GM12878 (cell line): Measurements from ENCODE around the gene TPCN1. TPM values are rescaled to one million over a fixed set of nuclear protein-coding genes. Genes with fewer than 3 reads are reported as not detected.

Experiments used
- ATAC-seq: fragments of 200-7000 bp; cut with Tn5 transposase; 3 replicates; pipeline ENCODE4 v1.9.1; 2020; ENCODE audit warnings: mild to moderate bottlenecking, moderate library complexity
- BruUV-seq: library from RNA; stranded (reverse); fragments of 400-500 nt; replicated peaks from 2 replicates; lab custom pipeline; 2021; lab: Mats Ljungman, UMichigan
- CTCF ChIA-PET: fragments of 300-600 bp; sonication (Branson Sonifier 250); formaldehyde crosslinking; extraction: SDS; loops from one replicate; lab custom pipeline; 2021; ENCODE audit warnings: inconsistent platforms; lab: Yijun Ruan, JAX
- POLR2A ChIA-PET: fragments of 350-600 bp; formaldehyde crosslinking; extraction: SDS; loops from one replicate; lab custom pipeline; 2021; ENCODE audit warnings: inconsistent platforms; lab: Charles Lee
- RAD21 ChIA-PET: fragments of 300-600 bp; sonication (Branson Sonifier 250); formaldehyde crosslinking; loops from one replicate; lab custom pipeline; 2023; ENCODE audit warnings: antibody characterized with exemption; ENCODE audit not compliant: unreplicated experiment; lab: Charles Lee
- SMC1A ChIA-PET: fragments of 300-600 bp; sonication (Branson Sonifier 250); formaldehyde crosslinking; loops from one replicate; lab custom pipeline; 2023; ENCODE audit not compliant: unreplicated experiment, uncharacterized antibody; lab: Charles Lee
- DNase-seq: peaks from one replicate; pipeline ENCODE4 v3.0.0-alpha.2; 2011; ENCODE audit warnings: low read depth, low spot score
- FAIRE-seq: peaks from 3 replicates; lab custom pipeline; 2011; peaks lifted over from hg19 to GRCh38; lab: Jason Lieb, UNC
- H2AFZ ChIP-seq: 2 replicates; pipeline ENCODE4 v1.6.0; 2011; ENCODE audit warnings: low read depth, low read length, control low read depth; ENCODE audit not compliant: control insufficient read depth
- H3K27ac ChIP-seq: 2 replicates; pipeline ENCODE4 v1.5.1; 2011; ENCODE audit warnings: control low read depth; ENCODE audit not compliant: control insufficient read depth, insufficient read depth
- H3K27me3 ChIP-seq, 2 experiments: replicated peaks in 1 of 2; 2 replicates each; pipeline versions ENCODE4 v1.6.0 to v1.6.1; 2011; ENCODE audit warnings: low read length in 1 of 2; ENCODE audit not compliant: control insufficient read depth in 2 of 2, insufficient read depth in 2 of 2
- H3K36me3 ChIP-seq, 2 experiments: 2 replicates each; pipeline ENCODE4 v1.5.1; 2011; ENCODE audit warnings: low read length in 1 of 2; ENCODE audit not compliant: control insufficient read depth in 2 of 2, insufficient read depth in 2 of 2
- H3K4me1 ChIP-seq: 2 replicates; pipeline ENCODE4 v1.6.1; 2011; ENCODE audit warnings: mild to moderate bottlenecking, low read length, moderate library complexity, mixed read lengths; ENCODE audit not compliant: control insufficient read depth, insufficient read depth
- H3K4me2 ChIP-seq: 2 replicates; pipeline ENCODE4 v1.6.0; 2011; ENCODE audit warnings: control low read depth; ENCODE audit not compliant: control insufficient read depth, insufficient read depth
- H3K4me3 ChIP-seq: fragments of 200-600 bp; sonication (generic); 2 replicates; pipeline ENCODE4 v1.5.1; 2016
- H3K79me2 ChIP-seq: 2 replicates; pipeline ENCODE4 v1.6.0; 2011; ENCODE audit warnings: low read length; ENCODE audit not compliant: control insufficient read depth, insufficient read depth
- H3K9ac ChIP-seq: 2 replicates; pipeline ENCODE4 v1.8.0; 2011; ENCODE audit warnings: low read length, control low read depth, mixed read lengths; ENCODE audit not compliant: control insufficient read depth, insufficient read depth
- H3K9me3 ChIP-seq: replicated peaks from 3 replicates; pipeline ENCODE4 v1.5.1; 2011; ENCODE audit warnings: mild to moderate bottlenecking, low read length; ENCODE audit not compliant: control insufficient read depth, insufficient read depth
- H4K20me1 ChIP-seq: 2 replicates; pipeline ENCODE4 v1.6.0; 2011; ENCODE audit not compliant: control insufficient read depth, insufficient read depth
- CREB1 ChIP-seq: IDR thresholded peaks from 2 replicates; pipeline ENCODE4 v1.6.1; 2012; ENCODE audit warnings: low read depth, mild to moderate bottlenecking, inconsistent platforms
- GATAD2B ChIP-seq: fragments of 450-650 bp; conservative IDR thresholded peaks from 2 replicates; pipeline ENCODE4 v1.6.1; 2017; ENCODE audit warnings: low read depth, mild to moderate bottlenecking, moderate library complexity
- KDM1A ChIP-seq: fragments of 200-600 bp; sonication (generic); IDR thresholded peaks from 2 replicates; pipeline ENCODE4 v1.6.1; 2016; ENCODE audit warnings: borderline replicate concordance
- MAX ChIP-seq: IDR thresholded peaks from 2 replicates; pipeline ENCODE4 v1.6.1; 2012; ENCODE audit warnings: low read depth, low read length, improper control_type of control experiment
- MYB ChIP-seq: fragments of 150-350 bp; IDR thresholded peaks from 2 replicates; pipeline ENCODE4 v1.6.1; 2014; ENCODE audit warnings: mild to moderate bottlenecking, low read depth, low read length, borderline replicate concordance
- MYC ChIP-seq: IDR thresholded peaks from 2 replicates; pipeline ENCODE4 v1.6.1; 2011; ENCODE audit warnings: mild to moderate bottlenecking, low read length, moderate library complexity, inconsistent platforms; ENCODE audit not compliant: insufficient read depth, insufficient replicate concordance, insufficient read length, severe bottlenecking
- POLR2A ChIP-seq: IDR thresholded peaks from 2 replicates; pipeline ENCODE4 v1.6.1; 2011; ENCODE audit warnings: low read depth, mild to moderate bottlenecking, low read length
- PRDM15 ChIP-seq: fragments of 450-650 bp; formaldehyde crosslinking; IDR thresholded peaks from 2 replicates; pipeline ENCODE4 v1.4.0; 2020; ENCODE audit warnings: mild to moderate bottlenecking, moderate library complexity
- RUNX3 ChIP-seq: IDR thresholded peaks from 2 replicates; pipeline ENCODE4 v1.6.1; 2012; ENCODE audit warnings: low read length, inconsistent platforms
- SMC3 ChIP-seq: IDR thresholded peaks from 2 replicates; pipeline ENCODE4 v1.6.1; 2011; ENCODE audit warnings: low read length, improper control_type of control experiment, borderline replicate concordance
- STAT3 ChIP-seq: IDR thresholded peaks from 2 replicates; pipeline ENCODE4 v1.6.1; 2011; ENCODE audit warnings: low read depth, low read length, improper control_type of control experiment
- WRNIP1 ChIP-seq: IDR thresholded peaks from 2 replicates; pipeline ENCODE4 v1.6.1; 2011; ENCODE audit warnings: low read depth, low read length, improper control_type of control experiment, borderline replicate concordance
- ZNF24 ChIP-seq: fragments of 450-650 bp; IDR thresholded peaks from 2 replicates; pipeline ENCODE4 v1.6.1; 2017; ENCODE audit warnings: antibody characterized with exemption, mild to moderate bottlenecking
- WGBS: methylation state at CpG from one replicate; pipeline ENCODE4 v1.1.6; 2016; ENCODE audit warnings: low lambda C conversion rate; ENCODE audit not compliant: insufficient replicate concordance, insufficient coverage; ENCODE audit errors: missing lambda C conversion rate; 5-methylcytosine and 5-hydroxymethylcytosine counted together
- in situ Hi-C: fragments of 300-500 bp; cut with MboI; formaldehyde crosslinking; loops from 9 replicates; pipeline ENCODE4 v1.14.3; 2018; ENCODE audit warnings: mixed read lengths
- intact Hi-C: fragments of 100-400 bp; cut with micrococcal nuclease; formaldehyde crosslinking; loops from one replicate; pipeline ENCODE4 v1.14.2; 2022; ENCODE audit not compliant: unreplicated experiment
- polyA plus RNA-seq, 11 experiments: library from polyadenylated mRNA; depleted of rRNA in 4 of 11; unstranded in 6 of 11; stranded (reverse) in 5 of 11; fragments of >200 nt; fragmentation: Nextera tagmentation in 4 of 11; fragmentation: Illumina TruSeq in 1 of 11; extraction: Ambion mirVana in 4 of 11; extraction: Trizol in 1 of 11; gene quantifications; 1 replicate in 1 of 11; 2 replicates in 10 of 11; pipeline versions ENCODE4 v1.2.1 to v1.2.3, GENCODE V29; 2011 to 2016; ENCODE audit warnings: inconsistent platforms in 2 of 11, missing spikeins in 2 of 11, low read depth in 1 of 11
- total RNA-seq, 4 experiments: library from RNA; depleted of rRNA in 3 of 4; stranded (reverse); fragments of >200 nt in 3 of 4; fragmentation: Illumina TruSeq in 1 of 4; extraction: Trizol in 1 of 4; gene quantifications; 2 replicates each; pipeline versions ENCODE4 v1.2.1 to v1.2.3, GENCODE V29; 2013 to 2021

The TPCN1 gene
- total and polyA plus RNA-seq, 10 of the 15 experiments (the other 5 are each of a cell fraction or from before 2014, with no cell fraction given): 0.79 to 30.9 (median 19.4) TPM

DNA sequence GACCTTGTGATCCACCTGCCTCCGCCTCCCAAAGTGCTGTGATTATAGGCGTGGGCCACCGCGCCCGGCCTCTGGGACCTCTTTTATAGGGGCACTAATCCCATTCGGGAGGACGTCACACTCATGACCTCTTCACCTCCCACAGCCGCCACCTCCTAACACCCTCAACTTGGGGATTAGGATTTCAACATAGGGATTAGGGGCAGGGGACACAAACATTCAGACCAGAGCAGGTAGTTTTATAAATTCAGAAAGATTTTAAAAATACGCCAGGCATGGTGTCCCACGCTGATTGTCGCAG, 49.4 kb downstream of the TPCN1 start:
- Histone ChIP-seq H2AFZ (no peak overlapping the region), H3K79me2 (no peaks in the 10 kb centered on the region), H3K36me3 (peaks cover 16 to 32% of the 10 kb centered on the region in 2 experiments), H4K20me1 (no peaks in the 10 kb centered on the region), H3K27me3 (no peaks in the 10 kb centered on the region), H3K4me3 (no peak overlapping the region), H3K4me2 (no peak overlapping the region), H3K27ac (no peak overlapping the region), H3K9ac (no peak overlapping the region), H3K4me1 (peaks cover 3% of the 10 kb centered on the region), H3K9me3 (no peaks in the 10 kb centered on the region)
- in situ Hi-C loops: no loop called here
- BruUV-seq: no TSS peak
- RAD21 ChIA-PET: no interaction called here
- TF ChIP-seq PRDM15 (CRISPR knock-in tag): no peak
- CTCF ChIA-PET: no interaction called here
- SMC1A ChIA-PET: no interaction called here
- FAIRE-seq (no peak), DNase-seq (no peak), ATAC-seq (no peak)
- POLR2A ChIA-PET: interaction anchor here (1.2 kb wide), 1 partner anchor 15 kb away, joined by 3 read pairs; no protein-coding TSS in a partner anchor
- intact Hi-C loops: loop anchor here (10.0 kb wide), 1 partner anchor 76 kb away; no protein-coding TSS in a partner anchor
- 98% methylated on average over 11 of the region's 11 CpGs for WGBS

DNA sequence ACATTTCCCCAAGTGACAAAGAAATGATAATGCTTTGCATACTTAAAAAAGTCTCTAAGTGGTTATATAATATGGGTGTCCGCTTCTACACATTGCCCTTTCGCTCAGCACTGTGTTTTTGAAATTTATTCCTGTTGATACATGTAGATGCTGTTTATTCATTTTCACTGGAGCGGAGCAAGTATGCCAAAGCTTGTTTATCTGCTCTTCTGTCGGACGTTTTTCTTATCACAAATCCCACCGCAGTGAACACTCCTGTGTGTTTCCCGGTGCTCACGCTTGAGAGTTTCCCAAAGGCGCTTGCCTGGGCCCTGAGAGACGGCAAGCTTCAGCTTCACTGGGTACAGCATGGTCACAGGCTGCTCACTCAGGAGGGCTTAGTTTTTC, 50.2 kb downstream of the TPCN1 start:
- Histone ChIP-seq H3K9me3 (no peaks in the 10 kb centered on the region), H4K20me1 (no peaks in the 10 kb centered on the region), H3K4me3 (no peak overlapping the region), H3K36me3 (peaks cover 16 to 30% of the 10 kb centered on the region in 2 experiments), H3K27ac (no peak overlapping the region), H2AFZ (no peak overlapping the region), H3K4me2 (no peak overlapping the region), H3K79me2 (no peaks in the 10 kb centered on the region), H3K4me1 (peaks cover 3% of the 10 kb centered on the region), H3K9ac (no peak overlapping the region), H3K27me3 (no peaks in the 10 kb centered on the region)
- no TSS peak for BruUV-seq
- WGBS: 97% methylated on average over 10 of the region's 10 CpGs
- intact Hi-C loops (loop anchor here (10.0 kb wide), 1 partner anchor 77 kb away; no protein-coding TSS in a partner anchor), in situ Hi-C loops (no loop called here)
- ChIA-PET CTCF (no interaction called here), SMC1A (no interaction called here), POLR2A (interaction anchor here (1.2 kb wide), 1 partner anchor 16 kb away, joined by 3 read pairs; no protein-coding TSS in a partner anchor), RAD21 (no interaction called here)
- FAIRE-seq (no peak), ATAC-seq (no peak), DNase-seq (no peak)
- no peak for TF ChIP-seq MYC
- TF ChIP-seq WRNIP1: no peak
- TF ChIP-seq STAT3: no peak
- TF ChIP-seq SMC3: no peak
- no peak for TF ChIP-seq CREB1
- no peak for TF ChIP-seq ZNF24
- TF ChIP-seq KDM1A: no peak
- TF ChIP-seq MAX: no peak
- TF ChIP-seq MYB: no peak
- no peak for TF ChIP-seq POLR2A
- TF ChIP-seq RUNX3: no peak
- no peak for TF ChIP-seq GATAD2B
